WTC11 (cell line): ENCODE data around the gene CD68. TPM values are rescaled to one million over a fixed set of nuclear protein-coding genes. Genes with fewer than 3 reads are reported as not detected.

ENCODE experiments used
- CBFB ChIP-seq: sonication (generic); formaldehyde crosslinking; IDR thresholded peaks from 2 replicates; pipeline ENCODE4 v1.8.1; 2022; ENCODE audit warnings: mild to moderate bottlenecking, low read depth, missing genetic modification reagents
- ESRRA ChIP-seq: sonication (generic); formaldehyde crosslinking; IDR thresholded peaks from 2 replicates; pipeline ENCODE4 v1.8.1; 2022; ENCODE audit warnings: mild to moderate bottlenecking, missing genetic modification reagents, borderline replicate concordance
- JAZF1 ChIP-seq: fragments of 250-450 bp; sonication (Bioruptor Pico); IDR thresholded peaks from 2 replicates; pipeline ENCODE4 v1.9.0; 2021; ENCODE audit warnings: moderate library complexity, mild to moderate bottlenecking, inconsistent platforms
- KAT7 ChIP-seq: sonication (generic); formaldehyde crosslinking; IDR thresholded peaks from 2 replicates; pipeline ENCODE4 v1.8.1; 2023; ENCODE audit warnings: missing genetic modification reagents, mild to moderate bottlenecking, borderline replicate concordance
- NFATC4 ChIP-seq: fragments of 250-450 bp; sonication (Bioruptor Pico); IDR thresholded peaks from 2 replicates; pipeline ENCODE4 v1.9.0; 2021; ENCODE audit warnings: mild to moderate bottlenecking
- NFE2L1 ChIP-seq: sonication (generic); formaldehyde crosslinking; IDR thresholded peaks from 2 replicates; pipeline ENCODE4 v1.8.1; 2023; ENCODE audit warnings: missing genetic modification reagents
- NFYB ChIP-seq: sonication (generic); formaldehyde crosslinking; conservative IDR thresholded peaks from 2 replicates; pipeline ENCODE4 v1.8.0; 2022; ENCODE audit warnings: low read depth, missing genetic modification reagents
- NR1H2 ChIP-seq: sonication (generic); formaldehyde crosslinking; IDR thresholded peaks from 2 replicates; pipeline ENCODE4 v1.9.0; 2021; ENCODE audit warnings: mild to moderate bottlenecking, moderate library complexity, missing genetic modification reagents
- NR2C2 ChIP-seq: sonication (generic); formaldehyde crosslinking; IDR thresholded peaks from 2 replicates; pipeline ENCODE4 v1.8.0; 2022; ENCODE audit warnings: mild to moderate bottlenecking, missing genetic modification reagents
- OVOL2 ChIP-seq: fragments of 250-450 bp; sonication (Bioruptor Pico); IDR thresholded peaks from 2 replicates; pipeline ENCODE4 v1.9.0; 2021; ENCODE audit warnings: mild to moderate bottlenecking, borderline replicate concordance
- RORB ChIP-seq: fragments of 250-450 bp; sonication (Bioruptor Pico); IDR thresholded peaks from 2 replicates; pipeline ENCODE4 v1.9.0; 2021; ENCODE audit warnings: mild to moderate bottlenecking
- SMAD3 ChIP-seq: sonication (generic); formaldehyde crosslinking; IDR thresholded peaks from 2 replicates; pipeline ENCODE4 v1.8.0; 2022; ENCODE audit warnings: missing genetic modification reagents, mild to moderate bottlenecking, borderline replicate concordance
- SOX15 ChIP-seq: fragments of 250-450 bp; sonication (Bioruptor Pico); IDR thresholded peaks from 2 replicates; pipeline ENCODE4 v1.9.0; 2021; ENCODE audit warnings: mild to moderate bottlenecking
- SP1 ChIP-seq: sonication (generic); formaldehyde crosslinking; conservative IDR thresholded peaks from 2 replicates; pipeline ENCODE4 v1.8.1; 2022; ENCODE audit warnings: missing genetic modification reagents
- TCF7 ChIP-seq: sonication (generic); formaldehyde crosslinking; IDR thresholded peaks from 2 replicates; pipeline ENCODE4 v1.8.0; 2022; ENCODE audit warnings: mild to moderate bottlenecking, low read depth, missing genetic modification reagents, moderate library complexity
- ZNF121 ChIP-seq: sonication (generic); formaldehyde crosslinking; IDR thresholded peaks from 2 replicates; pipeline ENCODE4 v1.8.0; 2023; ENCODE audit warnings: missing genetic modification reagents
- ZNF317 ChIP-seq: sonication (generic); formaldehyde crosslinking; IDR thresholded peaks from 2 replicates; pipeline ENCODE4 v1.8.1; 2023; ENCODE audit warnings: low read depth, mild to moderate bottlenecking, moderate library complexity, missing genetic modification reagents, borderline replicate concordance
- ZNF396 ChIP-seq: fragments of 250-450 bp; sonication (Bioruptor Pico); IDR thresholded peaks from 2 replicates; pipeline ENCODE4 v1.8.0; 2021; ENCODE audit warnings: mild to moderate bottlenecking, moderate library complexity, borderline replicate concordance
- ZNF416 ChIP-seq: fragments of 250-450 bp; sonication (Bioruptor Pico); IDR thresholded peaks from 2 replicates; pipeline ENCODE4 v1.9.0; 2021; ENCODE audit warnings: mild to moderate bottlenecking, inconsistent platforms
- ZNF423 ChIP-seq: fragments of 250-450 bp; sonication (Bioruptor Pico); IDR thresholded peaks from 2 replicates; pipeline ENCODE4 v2.1.2; 2022; ENCODE audit warnings: mild to moderate bottlenecking, moderate library complexity
- ZNF671 ChIP-seq: fragments of 250-450 bp; sonication (Bioruptor Pico); IDR thresholded peaks from 2 replicates; pipeline ENCODE4 v1.8.0; 2021; ENCODE audit warnings: mild to moderate bottlenecking
- total RNA-seq: library from RNA; stranded (reverse); gene quantifications from 3 replicates; pipeline ENCODE4 v1.2.3, GENCODE V29; 2021
- TF ChIP-seq, protein P1 (sequence below): sonication (generic); formaldehyde crosslinking; IDR thresholded peaks from 2 replicates; pipeline ENCODE4 v1.8.0; 2022; ENCODE audit warnings: mild to moderate bottlenecking, missing genetic modification reagents
- TF ChIP-seq, protein P2 (sequence below): fragments of 200-600 bp; IDR thresholded peaks from 2 replicates; pipeline ENCODE4 v1.8.0; 2022; ENCODE audit warnings: antibody characterized with exemption
- TF ChIP-seq, protein P3 (sequence below): sonication (generic); formaldehyde crosslinking; IDR thresholded peaks from 2 replicates; pipeline ENCODE4 v1.8.0; 2022; ENCODE audit warnings: missing genetic modification reagents
- TF ChIP-seq, protein P4 (sequence below): sonication (generic); formaldehyde crosslinking; IDR thresholded peaks from 2 replicates; pipeline ENCODE4 v1.8.1; 2023; ENCODE audit warnings: mild to moderate bottlenecking, missing genetic modification reagents
- TF ChIP-seq, protein P5 (sequence below): sonication (generic); formaldehyde crosslinking; conservative IDR thresholded peaks from 2 replicates; pipeline ENCODE4 v1.8.1; 2022; ENCODE audit warnings: mild to moderate bottlenecking, missing genetic modification reagents
- TF ChIP-seq, protein P6 (sequence below): sonication (generic); formaldehyde crosslinking; IDR thresholded peaks from 2 replicates; pipeline ENCODE4 v1.8.0; 2022; ENCODE audit warnings: mild to moderate bottlenecking, missing genetic modification reagents
- TF ChIP-seq, protein P7 (sequence below): sonication (generic); formaldehyde crosslinking; conservative IDR thresholded peaks from 2 replicates; pipeline ENCODE4 v1.8.1; 2023; ENCODE audit warnings: mild to moderate bottlenecking, low read depth, missing genetic modification reagents, moderate library complexity
- TF ChIP-seq, protein P8 (sequence below): sonication (generic); formaldehyde crosslinking; IDR thresholded peaks from 2 replicates; pipeline ENCODE4 v1.8.0; 2022; ENCODE audit warnings: mild to moderate bottlenecking, missing genetic modification reagents

Gene CD68
- total RNA-seq, 1 experiment from 2014 or later: 0.72 TPM

DNA sequence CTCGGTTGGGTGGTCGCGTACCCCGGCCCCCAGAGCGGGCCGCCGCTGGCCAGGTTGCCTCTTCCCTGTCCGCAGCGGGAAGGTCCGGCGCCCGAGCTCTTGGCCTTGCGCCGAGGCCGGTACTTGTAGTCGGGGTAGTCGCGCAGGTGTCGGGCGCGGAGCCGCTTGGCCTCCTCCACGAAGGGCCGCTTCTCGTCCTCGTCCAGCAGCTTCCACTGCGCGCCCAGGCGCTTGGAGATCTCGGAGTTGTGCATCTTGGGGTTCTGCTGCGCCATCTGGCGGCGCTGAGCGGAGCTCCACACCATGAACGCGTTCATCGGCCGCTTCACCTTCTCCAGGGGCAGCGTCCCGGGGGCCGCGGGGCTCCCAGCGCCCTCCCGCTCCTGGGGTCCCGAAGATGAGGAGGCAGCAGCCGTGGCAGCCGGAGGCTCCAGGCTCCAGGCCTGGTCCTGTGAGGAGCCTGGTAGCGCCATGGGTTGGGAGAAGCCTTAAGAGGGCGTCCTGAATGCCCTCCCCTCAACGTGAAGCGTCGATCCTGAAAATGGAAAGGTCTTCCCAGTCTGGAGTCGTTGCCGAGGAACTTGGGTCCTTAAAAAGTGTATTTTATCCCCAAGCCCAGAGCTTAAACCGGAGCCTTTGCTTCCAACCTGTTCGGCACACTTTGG is 9.9 kb downstream of the CD68 start (continued):
- TF ChIP-seq, protein P1, sequence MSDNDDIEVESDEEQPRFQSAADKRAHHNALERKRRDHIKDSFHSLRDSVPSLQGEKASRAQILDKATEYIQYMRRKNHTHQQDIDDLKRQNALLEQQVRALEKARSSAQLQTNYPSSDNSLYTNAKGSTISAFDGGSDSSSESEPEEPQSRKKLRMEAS: peak; percentile 39
- TF ChIP-seq ZNF671 (CRISPR knock-in tag) (no peak), NR1H2 (CRISPR knock-in tag) (no peak), KAT7 (peak; percentile 41; the same call in 1 of the 2 replicates), ESRRA (CRISPR knock-in tag) (no peak), TCF7 (CRISPR knock-in tag) (no peak), NFE2L1 (CRISPR knock-in tag) (no peak), SOX15 (CRISPR knock-in tag) (no peak), OVOL2 (CRISPR knock-in tag) (no peak), RORB (CRISPR knock-in tag) (no peak), NFYB (CRISPR knock-in tag) (no peak), ZNF423 (CRISPR knock-in tag) (0 out of 2 replicates have a peak, but pooled peaks have one; percentile 9), CBFB (CRISPR knock-in tag) (no peak), NFATC4 (CRISPR knock-in tag) (no peak), NR2C2 (CRISPR knock-in tag) (no peak), ZNF121 (CRISPR knock-in tag) (no peak), SMAD3 (no peak), ZNF396 (CRISPR knock-in tag) (no peak), JAZF1 (CRISPR knock-in tag) (no peak), ZNF416 (no peak; the same call in 1 of the 2 replicates), ZNF317 (no peak), SP1 (CRISPR knock-in tag) (no peak)
- TF ChIP-seq, protein P2, sequence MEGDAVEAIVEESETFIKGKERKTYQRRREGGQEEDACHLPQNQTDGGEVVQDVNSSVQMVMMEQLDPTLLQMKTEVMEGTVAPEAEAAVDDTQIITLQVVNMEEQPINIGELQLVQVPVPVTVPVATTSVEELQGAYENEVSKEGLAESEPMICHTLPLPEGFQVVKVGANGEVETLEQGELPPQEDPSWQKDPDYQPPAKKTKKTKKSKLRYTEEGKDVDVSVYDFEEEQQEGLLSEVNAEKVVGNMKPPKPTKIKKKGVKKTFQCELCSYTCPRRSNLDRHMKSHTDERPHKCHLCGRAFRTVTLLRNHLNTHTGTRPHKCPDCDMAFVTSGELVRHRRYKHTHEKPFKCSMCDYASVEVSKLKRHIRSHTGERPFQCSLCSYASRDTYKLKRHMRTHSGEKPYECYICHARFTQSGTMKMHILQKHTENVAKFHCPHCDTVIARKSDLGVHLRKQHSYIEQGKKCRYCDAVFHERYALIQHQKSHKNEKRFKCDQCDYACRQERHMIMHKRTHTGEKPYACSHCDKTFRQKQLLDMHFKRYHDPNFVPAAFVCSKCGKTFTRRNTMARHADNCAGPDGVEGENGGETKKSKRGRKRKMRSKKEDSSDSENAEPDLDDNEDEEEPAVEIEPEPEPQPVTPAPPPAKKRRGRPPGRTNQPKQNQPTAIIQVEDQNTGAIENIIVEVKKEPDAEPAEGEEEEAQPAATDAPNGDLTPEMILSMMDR: peak; percentile 87
- TF ChIP-seq, protein P3, sequence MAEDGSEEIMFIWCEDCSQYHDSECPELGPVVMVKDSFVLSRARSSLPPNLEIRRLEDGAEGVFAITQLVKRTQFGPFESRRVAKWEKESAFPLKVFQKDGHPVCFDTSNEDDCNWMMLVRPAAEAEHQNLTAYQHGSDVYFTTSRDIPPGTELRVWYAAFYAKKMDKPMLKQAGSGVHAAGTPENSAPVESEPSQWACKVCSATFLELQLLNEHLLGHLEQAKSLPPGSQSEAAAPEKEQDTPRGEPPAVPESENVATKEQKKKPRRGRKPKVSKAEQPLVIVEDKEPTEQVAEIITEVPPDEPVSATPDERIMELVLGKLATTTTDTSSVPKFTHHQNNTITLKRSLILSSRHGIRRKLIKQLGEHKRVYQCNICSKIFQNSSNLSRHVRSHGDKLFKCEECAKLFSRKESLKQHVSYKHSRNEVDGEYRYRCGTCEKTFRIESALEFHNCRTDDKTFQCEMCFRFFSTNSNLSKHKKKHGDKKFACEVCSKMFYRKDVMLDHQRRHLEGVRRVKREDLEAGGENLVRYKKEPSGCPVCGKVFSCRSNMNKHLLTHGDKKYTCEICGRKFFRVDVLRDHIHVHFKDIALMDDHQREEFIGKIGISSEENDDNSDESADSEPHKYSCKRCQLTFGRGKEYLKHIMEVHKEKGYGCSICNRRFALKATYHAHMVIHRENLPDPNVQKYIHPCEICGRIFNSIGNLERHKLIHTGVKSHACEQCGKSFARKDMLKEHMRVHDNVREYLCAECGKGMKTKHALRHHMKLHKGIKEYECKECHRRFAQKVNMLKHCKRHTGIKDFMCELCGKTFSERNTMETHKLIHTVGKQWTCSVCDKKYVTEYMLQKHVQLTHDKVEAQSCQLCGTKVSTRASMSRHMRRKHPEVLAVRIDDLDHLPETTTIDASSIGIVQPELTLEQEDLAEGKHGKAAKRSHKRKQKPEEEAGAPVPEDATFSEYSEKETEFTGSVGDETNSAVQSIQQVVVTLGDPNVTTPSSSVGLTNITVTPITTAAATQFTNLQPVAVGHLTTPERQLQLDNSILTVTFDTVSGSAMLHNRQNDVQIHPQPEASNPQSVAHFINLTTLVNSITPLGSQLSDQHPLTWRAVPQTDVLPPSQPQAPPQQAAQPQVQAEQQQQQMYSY (CRISPR knock-in tag): peak; percentile 17; the same call in 1 of the 2 replicates
- TF ChIP-seq, protein P4, sequence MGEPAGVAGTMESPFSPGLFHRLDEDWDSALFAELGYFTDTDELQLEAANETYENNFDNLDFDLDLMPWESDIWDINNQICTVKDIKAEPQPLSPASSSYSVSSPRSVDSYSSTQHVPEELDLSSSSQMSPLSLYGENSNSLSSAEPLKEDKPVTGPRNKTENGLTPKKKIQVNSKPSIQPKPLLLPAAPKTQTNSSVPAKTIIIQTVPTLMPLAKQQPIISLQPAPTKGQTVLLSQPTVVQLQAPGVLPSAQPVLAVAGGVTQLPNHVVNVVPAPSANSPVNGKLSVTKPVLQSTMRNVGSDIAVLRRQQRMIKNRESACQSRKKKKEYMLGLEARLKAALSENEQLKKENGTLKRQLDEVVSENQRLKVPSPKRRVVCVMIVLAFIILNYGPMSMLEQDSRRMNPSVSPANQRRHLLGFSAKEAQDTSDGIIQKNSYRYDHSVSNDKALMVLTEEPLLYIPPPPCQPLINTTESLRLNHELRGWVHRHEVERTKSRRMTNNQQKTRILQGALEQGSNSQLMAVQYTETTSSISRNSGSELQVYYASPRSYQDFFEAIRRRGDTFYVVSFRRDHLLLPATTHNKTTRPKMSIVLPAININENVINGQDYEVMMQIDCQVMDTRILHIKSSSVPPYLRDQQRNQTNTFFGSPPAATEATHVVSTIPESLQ (CRISPR knock-in tag): no peak
- TF ChIP-seq, protein P5, sequence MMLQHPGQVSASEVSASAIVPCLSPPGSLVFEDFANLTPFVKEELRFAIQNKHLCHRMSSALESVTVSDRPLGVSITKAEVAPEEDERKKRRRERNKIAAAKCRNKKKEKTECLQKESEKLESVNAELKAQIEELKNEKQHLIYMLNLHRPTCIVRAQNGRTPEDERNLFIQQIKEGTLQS (CRISPR knock-in tag): no peak
- TF ChIP-seq, protein P6, sequence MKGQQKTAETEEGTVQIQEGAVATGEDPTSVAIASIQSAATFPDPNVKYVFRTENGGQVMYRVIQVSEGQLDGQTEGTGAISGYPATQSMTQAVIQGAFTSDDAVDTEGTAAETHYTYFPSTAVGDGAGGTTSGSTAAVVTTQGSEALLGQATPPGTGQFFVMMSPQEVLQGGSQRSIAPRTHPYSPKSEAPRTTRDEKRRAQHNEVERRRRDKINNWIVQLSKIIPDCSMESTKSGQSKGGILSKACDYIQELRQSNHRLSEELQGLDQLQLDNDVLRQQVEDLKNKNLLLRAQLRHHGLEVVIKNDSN (CRISPR knock-in tag): no peak
- TF ChIP-seq, protein P7, sequence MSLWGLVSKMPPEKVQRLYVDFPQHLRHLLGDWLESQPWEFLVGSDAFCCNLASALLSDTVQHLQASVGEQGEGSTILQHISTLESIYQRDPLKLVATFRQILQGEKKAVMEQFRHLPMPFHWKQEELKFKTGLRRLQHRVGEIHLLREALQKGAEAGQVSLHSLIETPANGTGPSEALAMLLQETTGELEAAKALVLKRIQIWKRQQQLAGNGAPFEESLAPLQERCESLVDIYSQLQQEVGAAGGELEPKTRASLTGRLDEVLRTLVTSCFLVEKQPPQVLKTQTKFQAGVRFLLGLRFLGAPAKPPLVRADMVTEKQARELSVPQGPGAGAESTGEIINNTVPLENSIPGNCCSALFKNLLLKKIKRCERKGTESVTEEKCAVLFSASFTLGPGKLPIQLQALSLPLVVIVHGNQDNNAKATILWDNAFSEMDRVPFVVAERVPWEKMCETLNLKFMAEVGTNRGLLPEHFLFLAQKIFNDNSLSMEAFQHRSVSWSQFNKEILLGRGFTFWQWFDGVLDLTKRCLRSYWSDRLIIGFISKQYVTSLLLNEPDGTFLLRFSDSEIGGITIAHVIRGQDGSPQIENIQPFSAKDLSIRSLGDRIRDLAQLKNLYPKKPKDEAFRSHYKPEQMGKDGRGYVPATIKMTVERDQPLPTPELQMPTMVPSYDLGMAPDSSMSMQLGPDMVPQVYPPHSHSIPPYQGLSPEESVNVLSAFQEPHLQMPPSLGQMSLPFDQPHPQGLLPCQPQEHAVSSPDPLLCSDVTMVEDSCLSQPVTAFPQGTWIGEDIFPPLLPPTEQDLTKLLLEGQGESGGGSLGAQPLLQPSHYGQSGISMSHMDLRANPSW (CRISPR knock-in tag): no peak; the same call in 1 of the 2 replicates
- TF ChIP-seq, protein P8, sequence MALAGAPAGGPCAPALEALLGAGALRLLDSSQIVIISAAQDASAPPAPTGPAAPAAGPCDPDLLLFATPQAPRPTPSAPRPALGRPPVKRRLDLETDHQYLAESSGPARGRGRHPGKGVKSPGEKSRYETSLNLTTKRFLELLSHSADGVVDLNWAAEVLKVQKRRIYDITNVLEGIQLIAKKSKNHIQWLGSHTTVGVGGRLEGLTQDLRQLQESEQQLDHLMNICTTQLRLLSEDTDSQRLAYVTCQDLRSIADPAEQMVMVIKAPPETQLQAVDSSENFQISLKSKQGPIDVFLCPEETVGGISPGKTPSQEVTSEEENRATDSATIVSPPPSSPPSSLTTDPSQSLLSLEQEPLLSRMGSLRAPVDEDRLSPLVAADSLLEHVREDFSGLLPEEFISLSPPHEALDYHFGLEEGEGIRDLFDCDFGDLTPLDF: no peak
